ENCODE data around the gene MAPK8IP3. TPM values are rescaled to one million over a fixed set of nuclear protein-coding genes. Genes with fewer than 3 reads are reported as not detected.

Gene MAPK8IP3
- total RNA-seq, 1 donor from 2014 or later, result 28.7 TPM

DNA sequence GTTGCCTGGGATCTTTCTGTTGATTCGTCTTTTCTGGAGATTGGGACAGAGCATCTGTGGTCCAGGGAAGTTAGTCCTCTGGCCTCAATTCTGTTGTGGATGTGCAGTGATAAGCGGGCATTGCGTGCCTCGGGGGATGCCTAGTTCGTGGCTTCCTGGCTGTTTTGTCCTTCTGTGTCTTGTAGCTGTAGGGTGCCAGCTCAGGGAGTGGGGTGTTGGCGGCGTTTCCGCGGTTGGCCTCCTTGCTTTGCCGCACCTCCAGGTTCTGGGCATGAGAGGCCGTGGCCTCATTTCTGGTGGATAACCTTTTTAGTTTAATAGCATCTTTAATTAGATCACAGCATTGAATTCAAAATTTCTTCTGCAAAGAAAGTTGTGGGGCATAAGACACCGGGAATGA, 29.3 kb upstream of the MAPK8IP3 start:
- Histone ChIP-seq H3K4me1 (ENCODE audit: control insufficient read depth in 3 of 3, insufficient read depth in 3 of 3, low read length in 3 of 3) (peaks cover 6 to 9% (median 7%) of the 10 kb centered on the region in 3 donors), H3K4me3 (ENCODE audit: low read length in 3 of 3) (no peak overlapping the region), H3K27me3 (ENCODE audit: control insufficient read depth in 3 of 3, insufficient read depth in 3 of 3, low read length in 3 of 3) (no peaks in the 10 kb centered on the region), H3K9ac (ENCODE audit: low read depth in 1 of 3, low read length in 3 of 3) (no peak overlapping the region), H3K36me3 (ENCODE audit: control insufficient read depth in 3 of 3, insufficient read depth in 3 of 3, low read length in 3 of 3) (peaks cover 34 to 39% (median 39%) of the 10 kb centered on the region in 3 donors), H3K9me3 (ENCODE audit: control insufficient read depth in 3 of 3, low read length in 3 of 3) (no peaks in the 10 kb centered on the region), H3K27ac (ENCODE audit: low read depth, low read length) (no peak overlapping the region)

GRCh38 chr16:1677339-1677738, 28.7 kb upstream of the MAPK8IP3 start:
- Histone ChIP-seq H3K9me3 (ENCODE audit: control insufficient read depth in 3 of 3, low read length in 3 of 3) (no peaks in the 10 kb centered on the region), H3K9ac (ENCODE audit: low read depth in 1 of 3, low read length in 3 of 3) (no peak overlapping the region), H3K36me3 (ENCODE audit: control insufficient read depth in 3 of 3, insufficient read depth in 3 of 3, low read length in 3 of 3) (peaks cover 27 to 33% (median 32%) of the 10 kb centered on the region in 3 donors), H3K4me3 (ENCODE audit: low read length in 3 of 3) (peak overlapping the region in 2 of 3 donors; percentile 43 to 73), H3K4me1 (ENCODE audit: control insufficient read depth in 3 of 3, insufficient read depth in 3 of 3, low read length in 3 of 3) (peaks cover 6 to 9% (median 7%) of the 10 kb centered on the region in 3 donors), H3K27me3 (ENCODE audit: control insufficient read depth in 3 of 3, insufficient read depth in 3 of 3, low read length in 3 of 3) (no peaks in the 10 kb centered on the region), H3K27ac (ENCODE audit: low read depth, low read length) (no peak overlapping the region)

- Histone ChIP-seq H3K36me3 (ENCODE audit: control insufficient read depth in 3 of 3, insufficient read depth in 3 of 3, low read length in 3 of 3) (peaks cover 20 to 27% (median 26%) of the 10 kb centered on the region in 3 donors), H3K9ac (ENCODE audit: low read depth in 1 of 3, low read length in 3 of 3) (peak within 1 kb of the TSS; percentile 57 to 82 (median 73)), H3K9me3 (ENCODE audit: control insufficient read depth in 3 of 3, low read length in 3 of 3) (no peaks in the 10 kb centered on the region), H3K27me3 (ENCODE audit: control insufficient read depth in 3 of 3, insufficient read depth in 3 of 3, low read length in 3 of 3) (no peaks in the 10 kb centered on the region), H3K4me1 (ENCODE audit: control insufficient read depth in 3 of 3, insufficient read depth in 3 of 3, low read length in 3 of 3) (peaks cover 6 to 9% (median 7%) of the 10 kb centered on the region in 3 donors), H3K27ac (ENCODE audit: low read depth, low read length) (no peak within 1 kb of the TSS), H3K4me3 (ENCODE audit: low read length in 3 of 3) (peak within 1 kb of the TSS; percentile 67 to 75 (median 73))
These were observed 28.0 kb upstream of the MAPK8IP3 start, which contains the start of gene JPT2 for GRCh38 chr16:1677942-1678499. Gene JPT2 (plus strand): TSS chr16:1678279. CDS start chr16:1678313, 34 bp downstream.

- Histone ChIP-seq H3K9ac (ENCODE audit: low read depth in 1 of 3, low read length in 3 of 3) (peak overlapping the region; percentile 57 to 82 (median 73)), H3K36me3 (ENCODE audit: control insufficient read depth in 3 of 3, insufficient read depth in 3 of 3, low read length in 3 of 3) (peaks cover 20 to 25% (median 23%) of the 10 kb centered on the region in 3 donors), H3K4me1 (ENCODE audit: control insufficient read depth in 3 of 3, insufficient read depth in 3 of 3, low read length in 3 of 3) (peaks cover 6 to 9% (median 7%) of the 10 kb centered on the region in 3 donors), H3K27ac (ENCODE audit: low read depth, low read length) (no peak overlapping the region), H3K27me3 (ENCODE audit: control insufficient read depth in 3 of 3, insufficient read depth in 3 of 3, low read length in 3 of 3) (no peaks in the 10 kb centered on the region), H3K4me3 (ENCODE audit: low read length in 3 of 3) (peak overlapping the region; percentile 67 to 75 (median 73)), H3K9me3 (ENCODE audit: control insufficient read depth in 3 of 3, low read length in 3 of 3) (no peaks in the 10 kb centered on the region)
These were observed 27.4 kb upstream of the MAPK8IP3 start for GRCh38 chr16:1678500-1679098.

DNA sequence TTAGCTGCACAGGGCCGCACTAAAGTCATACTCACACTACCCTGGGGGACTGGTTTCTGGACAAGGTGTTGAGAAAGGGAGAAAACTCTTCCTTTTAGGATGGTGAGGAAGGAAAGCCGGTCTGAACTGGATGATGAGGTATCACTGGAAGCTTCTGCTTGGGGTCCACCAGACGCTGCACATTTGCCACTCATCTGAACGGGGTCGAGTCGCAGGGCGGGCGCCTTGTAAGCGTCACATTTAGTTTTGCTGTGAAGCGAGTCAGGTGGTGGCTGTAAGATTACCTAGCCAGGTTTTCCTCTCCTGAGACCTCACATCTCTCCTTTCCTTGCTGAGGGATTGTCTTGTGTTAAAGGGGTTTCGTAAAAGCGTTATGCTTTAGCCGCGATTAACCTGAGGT, 25.6 kb upstream of the MAPK8IP3 start:
- no peak overlapping the region for H3K27ac ChIP-seq (ENCODE audit: low read depth, low read length)
- peak overlapping the region in 1 of 3 donors; percentile 8 for H3K9ac ChIP-seq (ENCODE audit: low read depth in 1 of 3, low read length in 3 of 3)

GRCh38 chr16:1681032-1681431, 25.0 kb upstream of the MAPK8IP3 start:
- H3K27me3 ChIP-seq (ENCODE audit: control insufficient read depth in 3 of 3, insufficient read depth in 3 of 3, low read length in 3 of 3), result no peaks in the 10 kb centered on the region
- peaks cover 6 to 9% (median 7%) of the 10 kb centered on the region in 3 donors for H3K4me1 ChIP-seq (ENCODE audit: control insufficient read depth in 3 of 3, insufficient read depth in 3 of 3, low read length in 3 of 3)
- H3K27ac ChIP-seq (ENCODE audit: low read depth, low read length), result no peak overlapping the region
- H3K9me3 ChIP-seq (ENCODE audit: control insufficient read depth in 3 of 3, low read length in 3 of 3), result no peaks in the 10 kb centered on the region
- no peak overlapping the region for H3K9ac ChIP-seq (ENCODE audit: low read depth in 1 of 3, low read length in 3 of 3)
- peaks cover 3 to 9% (median 5%) of the 10 kb centered on the region in 3 donors for H3K36me3 ChIP-seq (ENCODE audit: control insufficient read depth in 3 of 3, insufficient read depth in 3 of 3, low read length in 3 of 3)
- no peak overlapping the region for H3K4me3 ChIP-seq (ENCODE audit: low read length in 3 of 3)

More for the DNA sequence above, 25.6 kb upstream of the MAPK8IP3 start:
- peaks cover 7 to 12% (median 8%) of the 10 kb centered on the region in 3 donors for H3K36me3 ChIP-seq (ENCODE audit: control insufficient read depth in 3 of 3, insufficient read depth in 3 of 3, low read length in 3 of 3)
- no peak overlapping the region for H3K4me3 ChIP-seq (ENCODE audit: low read length in 3 of 3)
- H3K9me3 ChIP-seq (ENCODE audit: control insufficient read depth in 3 of 3, low read length in 3 of 3), result no peaks in the 10 kb centered on the region
- H3K27me3 ChIP-seq (ENCODE audit: control insufficient read depth in 3 of 3, insufficient read depth in 3 of 3, low read length in 3 of 3), result no peaks in the 10 kb centered on the region
- peaks cover 6 to 9% (median 7%) of the 10 kb centered on the region in 3 donors for H3K4me1 ChIP-seq (ENCODE audit: control insufficient read depth in 3 of 3, insufficient read depth in 3 of 3, low read length in 3 of 3)

- Histone ChIP-seq H3K27ac (ENCODE audit: low read depth, low read length) (no peak overlapping the region), H3K9me3 (ENCODE audit: control insufficient read depth in 3 of 3, low read length in 3 of 3) (no peaks in the 10 kb centered on the region), H3K27me3 (ENCODE audit: control insufficient read depth in 3 of 3, insufficient read depth in 3 of 3, low read length in 3 of 3) (no peaks in the 10 kb centered on the region), H3K36me3 (ENCODE audit: control insufficient read depth in 3 of 3, insufficient read depth in 3 of 3, low read length in 3 of 3) (peaks cover 17 to 39% (median 36%) of the 10 kb centered on the region in 3 donors), H3K9ac (ENCODE audit: low read depth in 1 of 3, low read length in 3 of 3) (no peak overlapping the region), H3K4me1 (ENCODE audit: control insufficient read depth in 3 of 3, insufficient read depth in 3 of 3, low read length in 3 of 3) (no peaks in the 10 kb centered on the region), H3K4me3 (ENCODE audit: low read length in 3 of 3) (no peak overlapping the region)
These were observed 18.3 kb upstream of the MAPK8IP3 start for GRCh38 chr16:1687427-1688316.

GRCh38 chr16:1688807-1689560, 17.0 kb upstream of the MAPK8IP3 start:
- H3K27ac ChIP-seq (ENCODE audit: low read depth, low read length), result no peak overlapping the region
- H3K4me1 ChIP-seq (ENCODE audit: control insufficient read depth in 3 of 3, insufficient read depth in 3 of 3, low read length in 3 of 3), result no peaks in the 10 kb centered on the region
- no peaks in the 10 kb centered on the region for H3K9me3 ChIP-seq (ENCODE audit: control insufficient read depth in 3 of 3, low read length in 3 of 3)
- no peak overlapping the region for H3K9ac ChIP-seq (ENCODE audit: low read depth in 1 of 3, low read length in 3 of 3)
- no peak overlapping the region for H3K4me3 ChIP-seq (ENCODE audit: low read length in 3 of 3)
- H3K27me3 ChIP-seq (ENCODE audit: control insufficient read depth in 3 of 3, insufficient read depth in 3 of 3, low read length in 3 of 3), result no peaks in the 10 kb centered on the region
- peaks cover 20 to 45% (median 43%) of the 10 kb centered on the region in 3 donors for H3K36me3 ChIP-seq (ENCODE audit: control insufficient read depth in 3 of 3, insufficient read depth in 3 of 3, low read length in 3 of 3)

DNA sequence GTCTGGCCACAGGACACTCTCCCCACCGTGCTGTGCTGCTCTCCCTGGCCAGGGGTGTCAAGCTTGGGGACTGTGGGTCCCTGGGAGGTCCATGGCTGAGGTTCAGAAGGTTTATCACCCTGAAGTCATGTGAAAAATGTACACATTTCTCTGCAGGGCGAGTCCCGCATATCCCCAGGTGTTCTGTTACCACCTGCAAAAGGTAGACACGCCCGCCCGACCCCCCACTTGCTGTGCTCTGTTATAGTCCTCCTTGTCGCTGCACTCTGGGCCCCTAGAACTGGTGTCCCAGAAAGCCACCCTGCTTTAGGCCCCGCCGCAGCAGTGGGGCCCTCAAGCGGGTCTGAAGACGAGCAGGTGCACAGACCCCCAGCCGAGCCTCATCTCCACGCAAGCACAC, 16.1 kb upstream of the MAPK8IP3 start:
- Histone ChIP-seq H3K9me3 (ENCODE audit: control insufficient read depth in 3 of 3, low read length in 3 of 3) (no peaks in the 10 kb centered on the region), H3K9ac (ENCODE audit: low read depth in 1 of 3, low read length in 3 of 3) (no peak overlapping the region), H3K27ac (ENCODE audit: low read depth, low read length) (no peak overlapping the region), H3K4me1 (ENCODE audit: control insufficient read depth in 3 of 3, insufficient read depth in 3 of 3, low read length in 3 of 3) (no peaks in the 10 kb centered on the region), H3K27me3 (ENCODE audit: control insufficient read depth in 3 of 3, insufficient read depth in 3 of 3, low read length in 3 of 3) (no peaks in the 10 kb centered on the region), H3K4me3 (ENCODE audit: low read length in 3 of 3) (no peak overlapping the region), H3K36me3 (ENCODE audit: control insufficient read depth in 3 of 3, insufficient read depth in 3 of 3, low read length in 3 of 3) (peaks cover 20 to 45% (median 44%) of the 10 kb centered on the region in 3 donors)
